H1 (cell line): ENCODE results near the gene COL16A1. TPM values are rescaled to one million over a fixed set of nuclear protein-coding genes. Genes with fewer than 3 reads are reported as not detected.

Experiments
- CTCF ChIA-PET: fragments of 300-600 bp; sonication (Branson Sonifier 250); formaldehyde crosslinking; loops from one replicate; lab custom pipeline; 2021; ENCODE audit not compliant: partially characterized antibody; lab: Charles Lee
- POLR2A ChIA-PET: fragments of 300-600 bp; sonication (Branson Sonifier 250); formaldehyde crosslinking; loops from one replicate; lab custom pipeline; 2021; ENCODE audit warnings: inconsistent platforms; ENCODE audit not compliant: partially characterized antibody; lab: Charles Lee
- DNase-seq, 2 experiments: peaks; one replicate each; pipeline versions ENCODE4 v3.0.0 to v3.0.0-alpha.2; 2010 to 2022; ENCODE audit warnings: low spot score in 2 of 2, low read depth in 1 of 2, mixed read lengths in 1 of 2
- FAIRE-seq: peaks from 2 replicates; lab custom pipeline; 2011; peaks lifted over from hg19 to GRCh38; lab: Jason Lieb, UNC
- H2AFZ ChIP-seq: 2 replicates; pipeline ENCODE4 v1.8.1; 2012; ENCODE audit warnings: low read length, inconsistent platforms
- H2AK5ac ChIP-seq: 2 replicates; pipeline ENCODE4 v1.6.1; 2013; ENCODE audit warnings: low read depth, low read length
- H2BK120ac ChIP-seq: replicated peaks from 2 replicates; pipeline ENCODE3; 2013; ENCODE audit warnings: low read depth, low read length, inconsistent platforms
- H2BK12ac ChIP-seq: 2 replicates; pipeline ENCODE4 v1.6.1; 2013; ENCODE audit warnings: low read depth, low read length
- H2BK15ac ChIP-seq: 2 replicates; pipeline ENCODE4 v1.6.1; 2013; ENCODE audit warnings: low read length
- H2BK20ac ChIP-seq: 2 replicates; pipeline ENCODE4 v1.6.1; 2013; ENCODE audit warnings: low read length
- H2BK5ac ChIP-seq: 2 replicates; pipeline ENCODE4 v1.6.1; 2013; ENCODE audit warnings: low read depth, low read length
- H3K14ac ChIP-seq: 2 replicates; pipeline ENCODE4 v1.6.1; 2013; ENCODE audit warnings: inconsistent platforms; ENCODE audit not compliant: insufficient read length
- H3K18ac ChIP-seq: 2 replicates; pipeline ENCODE4 v1.6.1; 2013; ENCODE audit warnings: low read length; ENCODE audit errors: extremely low read depth
- H3K23ac ChIP-seq: 2 replicates; pipeline ENCODE4 v1.6.1; 2013; ENCODE audit warnings: inconsistent platforms; ENCODE audit not compliant: insufficient read length
- H3K23me2 ChIP-seq: 2 replicates; pipeline ENCODE4 v1.6.1; 2013; ENCODE audit warnings: low read depth, low read length
- H3K27ac ChIP-seq: 2 replicates; pipeline ENCODE4 v1.6.1; 2011; ENCODE audit warnings: low read depth, low read length, inconsistent platforms
- H3K27me3 ChIP-seq, 4 experiments: replicated peaks in 1 of 4; 1 replicate in 1 of 4; 2 replicates in 3 of 4; pipeline versions ENCODE4 v1.6.1 to v1.8.1; 2011 to 2013; ENCODE audit warnings: low read length in 3 of 4, mild to moderate bottlenecking in 3 of 4, inconsistent platforms in 2 of 4, mixed read lengths in 2 of 4, moderate library complexity in 1 of 4; ENCODE audit not compliant: control insufficient read depth in 3 of 4, insufficient read depth in 3 of 4; ENCODE audit errors: extremely low read depth in 1 of 4
- H3K36me3 ChIP-seq, 4 experiments: 2 replicates each; pipeline versions ENCODE4 v1.6.1 to v1.8.1; 2011 to 2013; ENCODE audit warnings: mild to moderate bottlenecking in 4 of 4, low read length in 3 of 4, moderate library complexity in 2 of 4, control low read depth in 1 of 4, inconsistent platforms in 1 of 4; ENCODE audit not compliant: insufficient read depth in 4 of 4, control insufficient read depth in 2 of 4
- H3K4ac ChIP-seq: replicated peaks from 2 replicates; pipeline ENCODE3; 2013; ENCODE audit warnings: low read length, low read depth, mixed read lengths, inconsistent platforms; ENCODE audit not compliant: insufficient read length
- H3K4me1 ChIP-seq, 4 experiments: replicated peaks in 1 of 4; 1 replicate in 1 of 4; 2 replicates in 3 of 4; pipeline versions ENCODE4 v1.6.1 to v1.8.1; 2011 to 2013; ENCODE audit warnings: low read length in 3 of 4, inconsistent platforms in 2 of 4, mixed read lengths in 1 of 4; ENCODE audit not compliant: insufficient read depth in 4 of 4, control insufficient read depth in 3 of 4
- H3K4me2 ChIP-seq, 2 experiments: 2 replicates each; pipeline versions ENCODE4 v1.6.1 to v1.8.1; 2011 to 2013; ENCODE audit warnings: low read depth in 2 of 2, low read length in 2 of 2, control low read depth in 1 of 2, inconsistent platforms in 1 of 2, mild to moderate bottlenecking in 1 of 2; ENCODE audit not compliant: insufficient read depth in 1 of 2
- H3K4me3 ChIP-seq, 4 experiments: fragments of 200-600, 300-600 bp in 1 of 4; sonication (generic), shearing (Covaris generic), sonication (Bioruptor Twin) in 1 of 4; 2 replicates each; pipeline versions ENCODE4 v1.5.1 to v1.8.1; 2011 to 2016; ENCODE audit warnings: low read length in 4 of 4, low read depth in 3 of 4, control low read depth in 2 of 4, inconsistent platforms in 2 of 4, mild to moderate bottlenecking in 2 of 4, mixed read lengths in 1 of 4, moderate library complexity in 1 of 4; ENCODE audit not compliant: insufficient read depth in 2 of 4; ENCODE audit errors: extremely low read depth in 1 of 4
- H3K56ac ChIP-seq: replicated peaks from 2 replicates; pipeline ENCODE3; 2013; ENCODE audit warnings: low read depth, mild to moderate bottlenecking, mixed read lengths, low read length, inconsistent platforms; ENCODE audit not compliant: insufficient read length
- H3K79me1 ChIP-seq: 2 replicates; pipeline ENCODE4 v1.6.1; 2013; ENCODE audit warnings: low read depth, low read length, control low read depth
- H3K79me2 ChIP-seq, 2 experiments: 2 replicates each; pipeline versions ENCODE4 v1.6.1 to v1.8.1; 2012 to 2013; ENCODE audit warnings: low read length in 2 of 2, mild to moderate bottlenecking in 2 of 2, inconsistent platforms in 1 of 2; ENCODE audit not compliant: insufficient read depth in 2 of 2, control insufficient read depth in 1 of 2
- H3K9ac ChIP-seq, 4 experiments: replicated peaks in 1 of 4; 1 replicate in 1 of 4; 2 replicates in 3 of 4; pipeline versions ENCODE4 v1.6.1 to v1.8.1; 2011 to 2013; ENCODE audit warnings: low read depth in 3 of 4, low read length in 3 of 4, control low read depth in 2 of 4, mild to moderate bottlenecking in 2 of 4, moderate library complexity in 2 of 4, inconsistent platforms in 1 of 4; ENCODE audit errors: extremely low read depth in 1 of 4
- H3K9me3 ChIP-seq, 2 experiments: 2 replicates each; pipeline versions ENCODE4 v1.6.1 to v1.8.1; 2012 to 2013; ENCODE audit warnings: mild to moderate bottlenecking in 2 of 2, moderate library complexity in 2 of 2, control low read depth in 1 of 2, inconsistent platforms in 1 of 2, low read depth in 1 of 2, low read length in 1 of 2, mixed read lengths in 1 of 2; ENCODE audit not compliant: insufficient read depth in 2 of 2
- H4K20me1 ChIP-seq, 2 experiments: replicated peaks in 1 of 2; 2 replicates each; pipeline versions ENCODE3 to v1.8.1; 2011 to 2013; ENCODE audit warnings: inconsistent platforms in 2 of 2, low read length in 2 of 2, mild to moderate bottlenecking in 1 of 2; ENCODE audit not compliant: insufficient read depth in 2 of 2, control insufficient read depth in 1 of 2
- H4K5ac ChIP-seq: 2 replicates; pipeline ENCODE4 v1.6.1; 2013; ENCODE audit warnings: low read length, low read depth, mixed read lengths, inconsistent platforms; ENCODE audit not compliant: insufficient read length
- H4K8ac ChIP-seq: 2 replicates; pipeline ENCODE4 v1.8.0; 2013; ENCODE audit warnings: mild to moderate bottlenecking, moderate library complexity, low read length, inconsistent platforms; ENCODE audit not compliant: insufficient read depth; ENCODE audit errors: extremely low read depth
- H4K91ac ChIP-seq: replicated peaks from 2 replicates; pipeline ENCODE3; 2013; ENCODE audit warnings: low read length, mixed read lengths, inconsistent platforms; ENCODE audit not compliant: insufficient read length
- BCL11A ChIP-seq, 2 experiments: IDR thresholded peaks; one replicate each; pipeline ENCODE4 v1.6.1; 2011; ENCODE audit warnings: low read depth in 2 of 2, low read length in 2 of 2, mild to moderate bottlenecking in 2 of 2
- CBX5 ChIP-seq: fragments of 300-800, 300-1000 bp; sonication (generic); IDR thresholded peaks from 2 replicates; pipeline ENCODE4 v1.7.1; 2016; ENCODE audit warnings: antibody characterized with exemption, low read length, low read depth
- CHD1 ChIP-seq: IDR thresholded peaks from 2 replicates; pipeline ENCODE4 v1.6.1; 2012; ENCODE audit warnings: low read depth, low read length, improper control_type of control experiment
- E2F6 ChIP-seq: IDR thresholded peaks from 2 replicates; pipeline ENCODE4 v1.6.1; 2012; ENCODE audit warnings: inconsistent platforms
- EGR1 ChIP-seq: IDR thresholded peaks from 2 replicates; pipeline ENCODE4 v1.6.1; 2011; ENCODE audit warnings: low read depth, low read length, borderline replicate concordance
- HDAC6 ChIP-seq: IDR thresholded peaks from one replicate; pipeline ENCODE4 v1.7.1; 2012; ENCODE audit warnings: low read depth, mild to moderate bottlenecking, inconsistent platforms, low read length, moderate library complexity
- KDM4A ChIP-seq: IDR thresholded peaks from one replicate; pipeline ENCODE4 v1.7.1; 2012; ENCODE audit warnings: low read depth, mild to moderate bottlenecking, moderate library complexity, low read length, inconsistent platforms; ENCODE audit not compliant: severe bottlenecking
- KDM5A ChIP-seq: fragments of 200-600 bp; IDR thresholded peaks from 2 replicates; pipeline ENCODE4 v1.7.1; 2012; ENCODE audit warnings: mild to moderate bottlenecking, low read length, inconsistent platforms, mixed read lengths
- SIN3A ChIP-seq, 2 experiments: IDR thresholded peaks in 1 of 2; conservative IDR thresholded peaks in 1 of 2; 2 replicates each; pipeline ENCODE4 v1.6.1; 2011 to 2012; ENCODE audit warnings: low read length in 2 of 2, improper control_type of control experiment in 1 of 2, low read depth in 1 of 2, mild to moderate bottlenecking in 1 of 2
- SIRT6 ChIP-seq: IDR thresholded peaks from one replicate; pipeline ENCODE4 v1.7.1; 2012; ENCODE audit warnings: low read length, inconsistent platforms
- SIX5 ChIP-seq: IDR thresholded peaks from 2 replicates; pipeline ENCODE4 v1.6.1; 2011; ENCODE audit warnings: mild to moderate bottlenecking, low read depth, low read length
- SP4 ChIP-seq: IDR thresholded peaks from 2 replicates; pipeline ENCODE4 v1.6.1; 2012; ENCODE audit warnings: low read length, inconsistent platforms
- WGBS, 2 experiments: shearing (Covaris generic) in 1 of 2; methylation state at CpG; one replicate each; pipeline versions ENCODE4 v1.1.6 to v1.1.7; 2013 to 2015; ENCODE audit warnings: low lambda C conversion rate in 2 of 2, mixed read lengths in 2 of 2, inconsistent platforms in 1 of 2, low coverage in 1 of 2, missing lambda C conversion rate in 1 of 2; ENCODE audit not compliant: insufficient replicate concordance in 2 of 2, insufficient coverage in 1 of 2, insufficient read length in 1 of 2; ENCODE audit errors: extremely low coverage in 1 of 2, missing lambda C conversion rate in 1 of 2; 5-methylcytosine and 5-hydroxymethylcytosine counted together
- polyA plus RNA-seq, 7 experiments: library from polyadenylated mRNA; depleted of rRNA in 3 of 7; stranded (reverse) in 5 of 7; unstranded in 2 of 7; fragments of >200 nt in 5 of 7; fragments of 200-250 nt in 2 of 7; gene quantifications; 1 replicate in 5 of 7; 2 replicates in 1 of 7; 4 replicates in 1 of 7; pipeline versions ENCODE4 v1.2.1 to v1.2.3, GENCODE V29; 2011 to 2013; ENCODE audit warnings: missing spikeins in 2 of 7, mixed read lengths in 2 of 7
- total RNA-seq: library from RNA; stranded (reverse); fragmentation: NEBNext Ultra II Directional; extraction: Animal tissue kit (Norgen Biotek cat#: 25700); gene quantifications from 2 replicates; pipeline ENCODE4 v1.2.1, GENCODE V29; 2021

Gene COL16A1
- total and polyA plus RNA-seq, 2 of the 8 experiments (the other 6 are each of a cell fraction or from before 2014, with no cell fraction given) = 2.0 to 10.5 TPM

- Histone ChIP-seq H3K79me2 (no peaks in the 10 kb centered on the region), H3K18ac (0 out of 2 replicates have a peak overlapping the region, but pooled peaks have one; percentile 39), H3K36me3 (no peaks in the 10 kb centered on the region), H4K5ac (no peak overlapping the region), H4K20me1 (peaks cover 0 to under 1% of the 10 kb centered on the region in 2 experiments), H3K14ac (no peak overlapping the region), H3K9ac (no peak overlapping the region), H3K27ac (no peak overlapping the region), H2AFZ (no peak overlapping the region), H2BK12ac (no peak overlapping the region; the same call in 1 of the 2 replicates), H2BK20ac (no peak overlapping the region), H4K8ac (no peak overlapping the region), H3K56ac (no peak overlapping the region), H2BK120ac (no peak overlapping the region), H3K27me3 (no peaks in the 10 kb centered on the region), H3K23ac (no peak overlapping the region), H3K4me1 (peaks cover 0 to 11% (median 7%) of the 10 kb centered on the region in 4 experiments; a peak in 6 of 7 replicates), H3K23me2 (no peaks in the 10 kb centered on the region), H3K4me3 (no peak overlapping the region), H4K91ac (no peak overlapping the region), H3K4me2 (no peak overlapping the region), H3K4ac (peak overlapping the region; percentile 11), H3K9me3 (no peaks in the 10 kb centered on the region), H2BK5ac (peak overlapping the region; percentile 10; the same call in 1 of the 2 replicates), H2BK15ac (peak overlapping the region; percentile 46; the same call in 1 of the 2 replicates), H2AK5ac (no peak overlapping the region), H3K79me1 (no peaks in the 10 kb centered on the region)
- WGBS, 2 experiments = 80% methylated on average over 15 of the region's 15 CpGs; no CpG with 5 or more reads in 1 of the 2 experiments
- DNase-seq (no peak), FAIRE-seq (no peak)
- ChIA-PET CTCF (interaction anchor here (0.6 to 9.2 kb wide), 45 partner anchors 8 to 197 kb away, joined by 3 to 130 read pairs (median 6); partner anchors contain the start of gene COL16A1), POLR2A (interaction anchor here (0.7 to 1.9 kb wide), 8 partner anchors 12 to 102 kb away, joined by 3 to 9 read pairs (median 4); partner anchors contain the start of gene PEF1)
- TF ChIP-seq SIN3A (conservative IDR thresholded peaks at IDR 0.05 in 1 of 2, IDR thresholded peaks at IDR 0.05 in 1 of 2; ENCODE audit: low read depth in 1 of 2, low read length in 2 of 2) (no peak), HDAC6 (no peak), KDM5A (no peak), BCL11A (IDR thresholded peaks at IDR 0.05; ENCODE audit: low read depth in 2 of 2, low read length in 2 of 2) (no peak), KDM4A (no peak), SIX5 (no peak), CHD1 (no peak), E2F6 (no peak), SP4 (no peak), EGR1 (no peak), CBX5 (no peak), SIRT6 (no peak)
These were observed 42.3 kb upstream of the COL16A1 start for GRCh38 chr1:31745946-31746670.
